NCI-H1436 treated with DMSO at 0.1 percent for 48 hours (cell line): ENCODE results near the gene PPEF1.
"Not testable (repeated sequence)": the region's sequence is repeated elsewhere in the genome, so short reads cannot be mapped to it uniquely, and the experiment has no call there.

Source experiments
- DNase-seq: peaks from one replicate; lab custom pipeline; 2025; lab: John Stamatoyannopoulos, UW

The PPEF1 gene

DNA sequence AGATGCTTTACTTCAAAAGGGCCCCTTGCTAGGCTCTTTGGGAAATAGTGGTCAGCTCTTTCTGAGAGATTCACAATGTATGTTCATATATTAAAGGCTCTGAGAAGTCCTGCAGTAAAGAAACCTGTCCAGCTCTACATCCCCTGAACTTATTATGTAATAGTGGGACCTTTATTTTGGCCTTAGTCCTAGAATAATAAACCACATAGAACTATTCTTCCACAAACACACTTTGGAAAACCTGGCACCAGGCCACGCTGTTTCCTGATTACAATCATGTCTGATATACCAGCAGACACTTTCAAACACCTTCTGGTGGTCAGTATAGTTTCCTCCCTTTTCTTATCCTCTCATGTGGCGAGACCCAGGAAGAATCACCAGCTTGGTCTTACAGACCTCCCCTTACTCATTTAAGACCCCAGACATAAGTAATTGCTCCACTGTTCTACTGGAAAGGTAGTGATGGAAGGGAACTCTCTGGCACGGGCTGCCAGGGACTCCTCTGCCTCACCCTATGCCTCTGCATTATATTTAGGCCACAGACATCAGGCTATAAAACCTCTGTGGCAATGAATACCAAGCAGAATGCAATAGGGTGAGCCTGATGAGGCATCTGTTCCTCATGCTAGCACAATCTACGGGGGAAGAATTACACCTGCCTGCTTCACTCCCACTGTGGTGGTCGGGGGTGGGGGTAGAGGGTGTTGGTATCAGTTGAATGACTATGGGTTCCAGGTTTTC is 5.7 kb upstream of the PPEF1 start:
- DNase-seq = no peak

DNA sequence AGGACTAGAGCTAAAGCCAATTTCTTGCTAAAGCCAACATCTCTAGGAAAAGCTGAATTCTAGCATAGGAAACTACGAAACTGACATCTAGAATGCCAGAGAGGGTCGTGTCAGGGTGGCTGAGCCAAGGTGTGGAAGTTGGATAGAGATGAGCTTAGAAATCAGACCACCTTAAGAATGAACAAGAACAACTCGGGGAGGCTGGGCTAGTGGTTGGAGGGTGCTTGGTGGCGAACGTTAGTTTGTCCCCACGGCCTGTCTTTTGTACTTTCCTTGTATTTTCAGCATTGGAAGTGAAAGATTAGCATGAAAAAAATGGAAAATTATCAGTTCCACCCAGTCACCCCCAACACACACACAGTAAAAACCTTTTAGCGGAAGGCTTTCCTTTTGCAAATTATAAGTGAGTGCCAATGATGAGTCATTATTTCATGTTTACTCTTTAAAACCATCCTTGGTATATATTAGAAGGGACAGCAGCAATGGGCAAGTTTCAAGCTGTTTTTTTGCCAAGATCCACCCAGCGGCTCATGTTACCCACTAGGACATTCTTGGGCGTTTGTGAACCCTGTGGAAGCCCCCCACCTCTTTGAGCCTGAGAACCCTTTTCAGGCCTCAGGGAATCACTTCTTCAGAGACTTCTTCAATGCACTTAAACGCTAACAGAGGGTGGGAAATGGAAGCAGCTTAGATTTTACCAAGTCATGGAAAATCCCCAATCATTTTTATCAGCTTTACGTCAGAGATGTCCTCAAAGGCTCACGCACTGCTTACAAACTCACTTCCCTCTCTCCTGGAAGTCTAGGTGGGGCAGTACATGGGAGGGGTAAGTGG is 4.9 kb upstream of the PPEF1 start:
- DNase-seq = no peak

DNA sequence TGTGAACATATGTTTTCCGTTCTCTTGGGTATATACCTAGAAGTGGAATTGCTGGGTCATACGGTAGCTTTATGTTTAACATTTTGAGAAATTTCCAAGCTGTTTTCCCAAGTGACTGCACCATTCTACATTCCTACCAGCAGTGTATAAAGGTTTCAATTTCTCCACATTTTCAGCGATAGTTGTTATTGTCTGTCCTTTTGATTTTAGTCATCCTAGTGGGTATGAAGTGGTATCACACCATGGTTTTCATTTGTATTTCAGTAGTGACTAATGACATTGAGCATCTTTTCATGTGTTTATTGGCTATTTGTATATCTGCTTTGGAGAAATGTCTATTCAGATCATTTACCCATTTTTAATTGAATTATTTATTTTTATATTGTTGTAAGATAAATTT is 2.4 kb downstream of the PPEF1 start:
- DNase-seq = no peak

DNA sequence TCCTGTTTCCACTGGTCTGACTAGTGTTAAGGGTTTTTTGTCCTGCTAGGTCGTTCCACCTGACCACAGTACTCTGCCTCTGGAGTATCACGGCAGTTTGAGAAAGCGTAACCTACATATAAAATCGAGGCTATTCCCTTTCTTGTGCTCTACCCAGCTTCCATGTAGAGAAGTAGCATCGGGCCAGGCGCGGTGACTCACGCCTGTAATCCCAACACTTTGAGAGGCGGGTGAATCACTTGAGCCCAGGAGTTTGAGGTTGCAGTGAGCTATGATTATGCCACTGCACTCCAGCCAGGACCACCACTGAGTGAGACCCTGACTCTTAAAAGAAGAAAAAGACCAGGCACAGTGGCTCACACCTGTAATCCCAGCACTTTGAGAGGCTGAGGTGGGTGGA is 7.5 kb downstream of the PPEF1 start:
- no peak for DNase-seq

DNA sequence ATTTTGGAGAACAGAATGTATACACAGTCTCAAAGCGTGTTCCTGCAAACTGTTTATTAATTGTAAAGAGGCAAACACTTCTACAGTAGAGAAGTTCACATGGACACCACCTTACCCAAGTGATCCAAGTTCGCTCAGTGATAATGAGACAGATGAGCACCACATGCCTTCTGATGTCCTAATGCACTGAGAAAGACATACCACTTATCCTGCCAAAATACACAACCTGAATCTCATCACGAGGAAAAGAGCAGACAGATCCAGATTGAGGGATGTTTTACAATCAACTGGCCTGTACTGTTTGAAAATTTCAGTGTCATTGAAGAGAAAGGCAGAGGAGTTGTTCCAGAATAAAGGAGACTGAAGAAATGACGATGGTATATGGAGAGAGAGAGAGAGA is 12.4 kb downstream of the PPEF1 start:
- no peak for DNase-seq

DNA sequence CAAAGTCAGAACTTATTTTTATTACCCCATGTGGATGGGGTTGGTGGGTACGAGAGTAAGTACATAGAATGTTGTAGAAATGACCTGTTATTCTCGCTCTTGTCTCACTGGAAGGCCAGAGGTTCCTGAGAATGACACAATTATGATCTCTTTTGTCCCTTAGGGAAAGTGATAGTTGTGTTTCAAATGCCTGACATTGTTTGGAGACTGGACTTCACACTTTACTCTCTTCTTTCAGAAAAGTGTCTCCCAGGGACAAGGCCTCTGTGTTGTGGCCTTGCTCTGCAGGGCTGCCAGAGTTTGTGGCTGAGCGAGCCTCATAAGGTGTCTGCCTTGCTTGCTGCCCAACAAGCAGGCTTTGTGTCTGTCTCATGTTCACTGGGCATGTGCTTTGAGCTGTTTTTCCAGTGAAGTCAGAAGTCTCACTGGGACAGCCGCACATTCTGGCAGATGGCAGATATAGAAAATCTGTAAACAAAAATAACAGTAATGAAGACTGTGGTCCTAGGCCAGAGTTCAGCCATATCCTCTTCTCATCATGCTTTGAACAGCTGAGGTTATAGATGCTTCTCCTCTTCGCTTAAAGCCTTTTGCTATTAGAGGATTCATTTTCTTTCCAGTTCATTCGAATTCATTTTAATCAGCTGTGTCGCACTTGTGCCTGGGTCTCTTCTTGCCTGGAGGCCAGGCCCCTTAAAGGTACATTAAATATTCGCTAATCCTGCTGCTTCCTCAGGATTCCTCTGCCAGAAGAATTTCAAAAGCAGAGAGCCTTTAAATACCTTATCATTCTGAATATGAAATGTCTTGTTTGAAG is 14.4 kb downstream of the PPEF1 start:
- no peak for DNase-seq

DNA sequence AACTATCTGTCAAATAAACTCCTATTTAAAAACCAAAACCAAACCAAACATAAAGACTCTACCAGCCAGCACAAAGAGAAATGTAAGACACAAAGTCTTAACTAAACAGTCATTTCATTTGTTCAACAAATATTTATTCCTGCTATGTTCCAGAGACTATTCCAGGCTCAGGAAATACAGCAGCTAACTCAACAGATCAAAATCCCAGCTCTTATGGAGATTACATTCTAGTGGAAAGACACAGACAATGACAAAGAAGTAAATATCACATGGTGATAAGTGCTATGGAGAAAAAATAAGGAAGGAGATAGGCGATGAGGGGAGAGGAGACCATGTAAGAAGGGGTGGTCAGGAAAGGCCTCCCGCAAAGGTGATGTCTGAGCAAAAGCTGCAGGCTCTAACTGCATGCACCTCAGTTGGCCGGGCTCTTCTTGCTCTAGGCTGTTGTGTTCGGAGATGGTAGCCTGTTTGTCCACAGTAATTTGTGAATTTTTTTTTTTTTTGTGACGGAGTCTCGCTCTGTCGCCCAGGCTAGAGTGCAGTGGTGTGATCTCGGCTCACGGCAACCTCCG is 15.1 kb downstream of the PPEF1 start:
- DNase-seq = no peak

DNA sequence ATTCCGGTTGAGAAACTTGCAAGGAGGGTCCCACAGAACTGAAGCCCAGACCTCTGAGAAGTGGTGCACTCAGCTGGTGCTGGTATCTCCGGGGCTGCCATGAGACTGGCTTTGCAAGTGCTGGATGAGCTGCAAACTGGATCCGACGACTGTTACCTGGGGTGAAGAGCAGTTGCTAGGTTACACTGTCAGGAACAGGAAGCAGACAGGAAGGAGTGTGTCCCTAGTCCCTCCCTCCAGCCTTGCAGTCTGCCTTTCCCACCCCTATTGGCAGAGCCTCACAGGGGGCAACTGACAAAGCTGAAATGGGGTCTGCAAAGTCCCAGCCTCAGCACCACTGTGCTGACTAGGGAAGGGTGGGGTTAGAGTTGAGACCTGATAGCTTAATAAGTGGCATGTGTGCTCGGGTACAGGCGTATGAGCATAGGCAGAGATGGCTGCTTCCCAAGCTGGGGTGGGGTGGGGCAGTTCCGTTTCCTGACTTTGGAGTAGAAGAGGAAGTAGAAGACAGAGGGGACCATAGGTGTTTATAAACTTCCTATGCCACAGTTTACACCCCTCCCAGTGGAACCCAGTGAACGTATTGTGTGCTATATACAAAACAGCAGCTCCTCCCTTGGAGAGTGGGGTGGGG is 18.0 kb downstream of the PPEF1 start:
- no peak for DNase-seq

DNA sequence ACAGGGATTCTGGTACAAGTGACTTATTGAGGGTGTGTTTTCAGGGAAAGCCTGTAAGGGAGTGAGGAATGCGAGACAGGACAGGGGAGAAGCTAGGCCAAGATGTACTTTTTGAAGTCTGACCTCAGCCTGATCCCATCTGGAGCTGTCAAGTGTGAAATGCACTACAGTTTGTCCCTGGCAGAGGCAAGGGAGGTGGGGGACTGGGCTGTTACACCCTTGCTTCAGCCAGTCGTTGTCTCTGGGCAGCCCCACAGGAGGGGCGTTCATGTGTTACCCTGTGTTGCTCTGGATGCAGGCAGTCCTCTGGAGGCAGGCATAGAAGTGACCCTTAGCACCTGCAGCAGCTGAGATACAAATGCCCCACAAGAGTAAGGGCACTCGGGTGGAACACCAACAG is 25.8 kb downstream of the PPEF1 start:
- DNase-seq = no peak

DNA sequence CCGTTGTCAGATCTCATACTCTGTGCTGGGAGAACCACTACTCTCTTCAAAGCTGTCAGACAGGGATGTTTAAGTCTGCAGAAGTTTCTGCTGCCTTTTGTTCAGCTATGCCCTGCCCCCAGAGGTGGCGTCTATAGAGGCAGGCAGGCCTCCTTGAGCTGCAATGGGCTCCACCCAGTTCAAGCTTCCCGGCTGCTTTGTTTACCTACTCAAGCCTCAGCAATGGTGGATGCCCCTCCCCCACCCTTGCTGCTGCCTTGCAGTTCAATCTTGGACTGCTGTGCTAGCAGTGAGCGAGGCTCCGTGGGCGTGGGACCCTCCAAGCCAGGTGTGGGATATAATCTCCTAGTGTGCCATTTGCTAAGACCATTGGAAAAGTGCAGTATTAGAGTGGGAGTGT is 32.2 kb downstream of the PPEF1 start:
- DNase-seq = not testable (repeated sequence)

DNA sequence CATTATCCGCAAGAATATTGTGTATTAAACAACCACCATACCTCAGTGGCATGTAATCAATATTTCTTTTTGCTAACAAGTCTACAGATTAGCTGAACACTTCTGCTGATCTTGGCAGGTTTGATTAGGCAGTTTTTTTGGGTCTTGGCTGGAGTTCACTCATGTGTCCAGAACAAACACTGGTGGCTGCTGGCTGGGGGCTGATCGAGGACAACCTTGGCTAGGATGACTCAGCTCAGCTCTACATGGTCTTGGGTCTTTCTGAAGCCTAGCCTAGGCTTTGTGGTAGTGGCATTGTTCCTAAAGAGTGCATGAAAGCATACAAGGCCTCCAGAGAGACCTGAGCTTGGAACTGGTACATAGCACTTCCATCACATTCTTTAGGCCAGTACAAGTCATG is 41.1 kb downstream of the PPEF1 start:
- no peak for DNase-seq

DNA sequence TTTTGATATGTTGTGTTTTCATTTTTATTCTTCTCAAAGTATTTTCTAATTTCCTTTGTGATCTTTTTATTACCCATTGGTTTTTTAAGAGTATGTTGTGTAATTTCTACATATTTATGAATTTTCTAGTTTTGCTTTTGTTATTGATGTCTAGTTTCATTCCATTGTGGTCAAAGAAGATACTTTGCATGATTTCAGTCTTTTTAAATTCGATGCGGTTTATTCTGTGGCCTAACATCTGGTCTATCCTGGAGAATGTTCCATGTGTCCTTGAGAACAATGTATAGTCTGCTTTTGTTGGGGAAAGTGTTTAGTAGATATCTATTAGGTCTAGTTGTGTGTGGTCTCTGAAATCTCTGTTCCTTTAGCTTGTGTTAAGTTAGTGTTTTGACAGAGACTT is 46.2 kb downstream of the PPEF1 start:
- no peak for DNase-seq

DNA sequence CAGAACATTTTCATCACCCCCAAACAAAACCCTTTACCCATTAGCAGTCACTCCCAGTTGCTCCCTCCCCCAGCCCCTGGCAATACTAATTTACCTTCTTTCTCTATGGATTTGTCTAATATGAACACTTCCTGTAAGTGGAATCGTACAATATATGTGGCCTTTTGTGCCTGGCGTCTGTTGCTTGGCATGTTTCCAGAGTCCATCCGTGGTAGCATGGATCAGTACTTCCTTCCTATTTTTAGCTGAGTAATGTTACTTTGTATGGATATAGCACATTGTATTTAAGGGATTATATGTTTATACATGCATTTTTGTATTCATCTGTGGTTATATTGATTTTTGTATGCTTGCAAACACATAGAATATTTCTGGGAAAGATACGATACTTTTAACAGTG is 48.2 kb downstream of the PPEF1 start:
- no peak for DNase-seq

DNA sequence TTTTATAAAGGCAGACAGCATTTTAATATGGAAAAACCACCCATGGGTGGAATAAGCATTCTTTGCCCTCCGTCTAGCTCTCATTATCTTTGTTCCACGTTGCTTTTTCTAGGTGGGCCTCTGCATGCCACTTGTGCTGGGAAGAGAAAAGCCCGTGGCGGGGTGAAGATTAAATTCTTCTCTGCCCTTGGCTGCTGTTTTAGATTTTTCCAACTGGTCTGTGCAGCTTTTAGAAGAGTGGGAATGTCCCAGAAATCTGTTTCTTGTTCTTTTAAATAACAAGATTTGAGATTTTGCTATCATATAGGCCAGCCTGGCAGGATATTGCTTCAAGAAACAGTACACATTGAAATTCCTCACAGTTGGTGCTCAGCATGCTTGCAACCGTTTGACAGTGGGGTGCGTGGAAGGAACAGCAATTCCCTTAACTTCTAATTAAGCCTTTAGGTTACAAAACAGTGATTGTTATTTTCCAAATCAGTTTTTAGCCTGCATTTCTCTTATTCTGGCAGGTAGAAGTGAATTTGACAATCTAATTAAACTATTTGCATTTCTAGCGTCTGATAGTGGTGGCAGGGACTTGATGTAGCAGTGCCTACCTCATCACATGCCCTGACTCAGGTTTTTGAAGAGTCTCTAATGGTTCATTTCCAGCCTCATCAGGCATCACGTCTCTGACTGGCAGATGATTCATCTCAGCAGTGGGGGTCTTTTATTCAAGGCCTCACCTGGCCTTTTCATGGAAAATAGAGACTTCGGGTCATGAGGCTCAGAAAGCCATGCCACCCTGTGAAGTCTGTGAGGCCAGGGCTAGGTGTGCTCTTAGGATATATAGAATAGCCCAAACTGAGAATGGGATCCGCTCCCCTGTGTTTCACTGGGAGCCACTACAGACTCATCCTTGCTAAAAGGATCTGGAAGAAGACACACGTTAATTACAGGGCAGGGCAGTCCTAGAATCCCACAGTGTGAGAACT is 50.8 kb downstream of the PPEF1 start:
- DNase-seq = no peak

DNA sequence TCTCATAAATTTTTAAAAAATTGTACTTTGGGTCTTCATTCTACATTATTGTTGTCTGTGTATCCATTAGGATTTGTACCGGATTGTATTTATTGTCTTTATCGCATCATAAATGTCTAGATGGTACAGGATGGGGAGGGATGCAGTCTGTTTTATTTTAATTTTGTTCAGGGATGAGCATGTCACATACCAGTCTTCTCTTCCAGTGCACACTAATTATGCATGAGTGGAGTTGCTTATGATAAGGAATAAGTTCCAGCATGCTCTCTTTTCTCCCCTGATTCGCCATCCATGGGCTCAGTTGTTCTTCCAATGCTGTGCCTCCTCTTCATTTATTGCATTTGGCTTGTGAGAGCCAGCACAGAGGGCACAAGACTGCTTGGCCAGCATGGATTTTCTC is 54.3 kb downstream of the PPEF1 start:
- DNase-seq = no peak

DNA sequence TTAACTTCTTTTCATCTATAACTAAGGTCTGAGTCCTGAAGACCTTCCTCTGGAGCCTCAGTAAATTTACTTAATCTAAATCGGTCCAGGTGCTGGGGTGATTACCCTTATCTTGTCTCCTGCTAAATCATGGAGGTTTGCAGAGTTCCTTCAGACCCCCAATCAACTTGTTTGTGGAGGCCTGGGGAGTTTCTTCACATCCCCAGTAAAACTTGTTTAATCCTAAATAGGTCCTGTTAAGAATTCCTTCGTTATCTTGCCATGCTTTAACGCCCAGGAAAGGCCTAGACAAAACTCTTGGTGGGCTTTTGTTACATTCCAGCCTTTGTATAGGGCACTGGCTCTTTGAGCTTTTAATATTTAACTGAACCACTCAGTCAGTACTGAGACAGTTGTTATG is 55.7 kb downstream of the PPEF1 start:
- not testable (repeated sequence) for DNase-seq

DNA sequence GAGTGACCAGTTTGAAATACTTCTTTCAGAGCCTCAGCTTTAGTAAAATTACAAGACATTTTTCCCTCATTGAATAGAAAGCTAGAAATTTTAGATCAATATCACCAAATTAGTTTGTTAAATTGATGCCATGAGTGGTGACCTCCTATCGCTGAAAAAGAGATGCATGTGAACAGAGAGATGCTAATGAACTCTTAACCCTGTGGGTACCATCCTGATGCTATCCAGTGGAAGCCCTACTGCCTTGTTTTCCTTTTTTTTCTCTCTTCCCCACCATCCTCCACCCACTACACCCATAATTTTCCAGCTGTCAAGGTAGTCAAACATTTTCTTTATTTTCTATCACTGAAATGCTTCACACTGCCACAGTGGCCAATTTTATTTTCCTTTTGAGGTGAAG is 61.9 kb downstream of the PPEF1 start:
- DNase-seq = no peak

DNA sequence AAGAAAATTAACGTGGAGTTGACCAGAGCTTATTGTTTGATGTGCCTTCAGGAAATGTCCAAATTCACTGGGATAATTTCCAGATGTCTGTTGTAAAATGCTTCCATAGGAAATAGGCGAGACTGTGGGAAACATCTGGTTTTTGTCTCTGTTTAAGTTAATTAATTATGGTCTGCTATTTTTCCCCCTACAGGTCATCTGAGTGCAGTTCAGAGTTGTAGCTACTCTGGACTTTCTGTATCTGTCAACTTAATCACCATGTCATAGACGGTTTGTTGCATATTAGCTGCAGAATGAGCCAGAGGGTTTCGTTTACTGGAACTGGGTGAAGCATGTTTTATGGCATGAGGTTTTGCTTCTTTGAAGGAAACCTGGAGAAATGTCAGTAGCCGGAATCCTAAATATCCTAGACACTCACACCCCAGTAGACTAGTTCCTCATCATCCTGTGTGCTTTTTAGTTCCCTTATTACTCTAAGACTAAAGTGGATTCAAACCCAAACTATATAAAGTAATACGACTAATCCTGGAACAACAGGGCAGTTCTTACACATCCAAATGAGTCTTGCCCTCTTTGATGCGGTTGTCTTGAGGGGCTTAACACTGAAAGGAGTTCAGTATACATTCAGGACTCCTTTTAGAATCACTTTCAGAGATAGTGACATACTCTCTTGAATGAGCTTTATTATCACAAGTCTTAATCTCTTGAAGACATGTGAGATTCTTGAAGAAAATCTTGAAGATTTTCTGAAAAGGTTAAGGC is 62.5 kb downstream of the PPEF1 start:
- DNase-seq = no peak

DNA sequence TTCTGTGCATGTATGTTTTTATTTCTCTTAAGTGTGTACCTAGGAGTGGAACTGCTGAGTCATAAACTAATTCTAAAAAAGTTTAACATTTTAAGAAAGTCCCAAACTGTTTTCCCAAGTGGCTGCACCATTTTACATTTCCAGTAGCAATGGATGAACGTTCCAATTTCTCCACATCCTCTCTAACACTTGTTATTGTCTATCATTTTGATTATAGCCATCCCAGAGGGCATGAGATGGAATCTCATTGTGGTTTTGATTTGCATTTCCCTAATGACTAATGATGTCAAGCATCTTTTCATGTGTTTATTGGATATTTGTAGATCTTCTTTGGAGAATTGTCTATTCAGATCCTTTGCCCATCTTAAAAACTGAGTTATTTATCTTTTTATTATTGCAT is 82.5 kb downstream of the PPEF1 start:
- DNase-seq = no peak

DNA sequence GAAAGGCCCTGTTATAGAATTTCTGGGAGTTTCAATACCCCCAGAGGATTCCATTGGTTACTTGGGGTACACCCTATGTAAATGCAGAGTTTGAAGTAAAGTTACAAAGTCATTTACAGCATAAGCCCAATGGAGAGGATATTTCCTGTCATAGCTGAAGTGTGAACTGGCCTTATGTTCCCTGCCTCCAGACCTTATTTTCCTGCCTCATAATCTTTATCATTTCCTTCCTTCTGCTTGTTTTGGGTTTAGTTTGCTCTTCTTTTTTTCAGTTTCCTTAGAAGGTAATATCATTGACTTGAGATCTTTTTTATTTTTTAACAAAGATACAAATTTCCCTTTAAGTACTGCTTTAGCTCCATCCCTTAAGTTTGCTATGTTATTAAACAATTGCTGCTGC is 85.4 kb downstream of the PPEF1 start:
- no peak for DNase-seq
